GM12864 (cell line): ENCODE measurements around the gene SIRPA.
"Not testable (repeated sequence)": the region's sequence is repeated elsewhere in the genome, so short reads cannot be mapped to it uniquely, and the experiment has no call there.

ENCODE experiments used
- DNase-seq: peaks from one replicate; pipeline ENCODE4 v3.0.0-alpha.2; 2011; ENCODE audit warnings: low read depth
- H3K4me3 ChIP-seq: 2 replicates; pipeline ENCODE4 v1.5.1; 2011; ENCODE audit warnings: mild to moderate bottlenecking, low read depth, low read length, control low read depth
- CTCF ChIP-seq: IDR thresholded peaks from 2 replicates; pipeline ENCODE4 v1.5.1; 2011; ENCODE audit warnings: low read depth, mild to moderate bottlenecking, moderate library complexity, low read length, control low read depth, inconsistent platforms; ENCODE audit errors: missing control alignments

SIRPA gene

DNA sequence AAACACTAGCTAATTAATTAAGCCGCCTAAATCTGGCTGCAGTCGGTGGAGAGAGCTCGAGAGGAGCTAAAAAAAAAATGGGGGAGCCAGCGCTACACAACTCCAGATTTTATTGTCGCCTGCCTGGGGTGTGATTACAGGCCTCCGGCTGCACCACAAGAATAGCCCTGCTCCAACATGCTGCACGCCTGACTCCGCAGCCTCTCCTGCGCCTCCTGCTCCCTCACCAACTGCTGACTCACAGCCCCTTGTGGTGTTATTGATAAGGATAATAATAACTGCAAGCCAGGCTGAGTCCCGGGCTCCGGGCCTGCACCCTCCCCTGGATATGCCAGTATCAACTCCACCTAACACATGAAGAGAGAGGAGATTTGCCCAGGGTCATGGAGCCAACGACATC is 16.8 kb downstream of the SIRPA start:
- no peak for TF ChIP-seq CTCF
- no peak overlapping the region for H3K4me3 ChIP-seq

GRCh38 chr20:1912646-1913045 is 17.4 kb downstream of the SIRPA start:
- no peak overlapping the region for H3K4me3 ChIP-seq
- no peak for DNase-seq
- no peak for TF ChIP-seq CTCF

More for the DNA sequence above, 16.8 kb downstream of the SIRPA start:
- DNase-seq, result no peak

GRCh38 chr20:1915233-1915632 is 20.0 kb downstream of the SIRPA start:
- not testable (repeated sequence) for DNase-seq, H3K4me3 ChIP-seq

DNA sequence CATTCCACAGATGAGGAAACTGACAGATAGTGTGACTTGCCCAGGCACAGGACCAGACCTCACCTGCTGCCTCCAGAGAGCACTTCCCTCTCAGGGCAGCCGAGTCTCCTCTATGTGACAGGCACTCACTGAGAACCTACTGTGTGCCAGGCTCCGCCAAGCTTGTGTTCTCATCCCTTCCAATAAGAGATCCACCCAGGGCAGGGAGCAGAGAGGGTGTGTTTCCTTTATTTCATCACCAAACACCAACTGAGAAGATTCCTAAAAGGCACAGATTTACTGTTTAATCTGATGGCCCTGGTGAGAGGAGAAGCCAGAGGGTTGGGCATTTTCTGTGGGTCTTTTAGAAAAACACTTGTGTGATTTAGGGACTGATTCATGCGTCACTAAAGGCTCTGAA is 20.5 kb downstream of the SIRPA start:
- no peak overlapping the region for H3K4me3 ChIP-seq
- no peak for DNase-seq

GRCh38 chr20:1917786-1918185 is 22.6 kb downstream of the SIRPA start:
- no peak for DNase-seq
- no peak overlapping the region for H3K4me3 ChIP-seq
- TF ChIP-seq CTCF, result no peak

More for the DNA sequence above, 20.5 kb downstream of the SIRPA start:
- TF ChIP-seq CTCF, result no peak

DNA sequence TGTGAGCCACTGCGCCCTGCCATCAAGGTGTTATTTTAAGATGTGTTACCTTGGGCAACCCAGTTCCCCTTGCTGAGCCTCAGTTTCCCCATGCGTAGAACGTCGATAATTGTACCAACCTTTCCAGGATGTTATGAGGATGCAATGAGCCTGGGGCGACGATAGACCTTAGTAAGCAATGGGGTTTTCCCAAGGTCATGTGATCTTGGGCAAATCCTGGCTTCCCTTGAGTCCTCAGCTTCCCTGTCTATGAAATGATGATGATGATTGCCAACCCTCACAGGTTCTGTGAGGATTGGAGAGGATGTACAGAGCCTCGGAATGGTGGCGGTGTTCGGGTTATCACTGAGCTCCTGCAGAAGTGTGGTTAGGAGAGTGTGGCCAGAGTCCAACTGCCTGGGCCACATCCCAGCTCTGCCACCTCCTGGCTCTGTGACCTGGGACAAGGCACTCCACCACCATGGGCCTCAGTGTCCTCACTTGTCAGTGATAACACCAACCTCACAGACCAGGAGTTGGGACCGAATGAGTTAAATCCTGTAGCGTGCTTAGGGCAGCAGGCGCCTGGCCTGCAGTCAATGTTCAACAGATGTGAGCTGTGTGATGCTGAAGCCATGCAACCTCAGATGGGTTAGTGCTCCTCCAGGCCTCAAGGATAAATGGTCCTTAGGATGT is 23.4 kb downstream of the SIRPA start:
- no peak overlapping the region for H3K4me3 ChIP-seq
- no peak for DNase-seq
- TF ChIP-seq CTCF, result no peak

- no peak overlapping the region for H3K4me3 ChIP-seq
- TF ChIP-seq CTCF, result no peak
- DNase-seq, result no peak
Observed at GRCh38 chr20:1920252-1920651, 25.0 kb downstream of the SIRPA start.
